ENCODE measurements around the gene MRPS5. TPM values are rescaled to one million over a fixed set of nuclear protein-coding genes. Genes with fewer than 3 reads are reported as not detected.
"Not testable (repeated sequence)": the region's sequence is repeated elsewhere in the genome, so short reads cannot be mapped to it uniquely, and the experiment has no call there.

The MRPS5 gene
- total and polyA plus RNA-seq, 2 donors (not counting 1 experiment from before 2014, with no cell fraction given): 46.3 to 48.0 TPM

GRCh38 chr2:95038635-95039298, 82.8 kb downstream of the MRPS5 start:
- Histone ChIP-seq H3K4me1 (ENCODE audit: control insufficient read depth in 2 of 2, insufficient read depth in 2 of 2, low read length in 2 of 2) (no peaks in the 10 kb centered on the region), H3K79me2 (ENCODE audit: control insufficient read depth, insufficient read depth, low read length) (no peaks in the 10 kb centered on the region), H2AFZ (ENCODE audit: insufficient read depth, low read depth, low read length, poor library complexity, severe bottlenecking) (no peak overlapping the region), H3K36me3 (replicated peaks in 1 of 2; ENCODE audit: control extremely low read depth in 1 of 2, control insufficient read depth in 1 of 2, extremely low read depth in 1 of 2, insufficient read depth in 2 of 2, low read length in 1 of 2) (no peaks in the 10 kb centered on the region), H3K4me2 (replicated peaks; ENCODE audit: low read depth, low read length, poor library complexity, severe bottlenecking) (no peak overlapping the region), H3K9me3 (ENCODE audit: control extremely low read depth in 1 of 3, control insufficient read depth in 2 of 3, insufficient read depth in 1 of 3, low read length in 2 of 3) (no peaks in the 10 kb centered on the region), H3K9ac (ENCODE audit: low read length) (no peak overlapping the region), H3K27me3 (replicated peaks in 1 of 4; ENCODE audit: control extremely low read depth in 1 of 4, control insufficient read depth in 3 of 4, insufficient read depth in 4 of 4, low read length in 3 of 4) (peaks cover 0 to 9% (median 1%) of the 10 kb centered on the region in 4 experiments), H3K27ac (ENCODE audit: low read length in 2 of 2) (no peak overlapping the region), H4K20me1 (ENCODE audit: control insufficient read depth, insufficient read depth, low read length, poor library complexity, severe bottlenecking) (no peaks in the 10 kb centered on the region), H3K4me3 (ENCODE audit: control extremely low read depth in 1 of 5, extremely low read depth in 1 of 5, insufficient read depth in 1 of 5, low read depth in 2 of 5, low read length in 4 of 5) (no peak overlapping the region)
- CTCF ChIA-PET: no interaction called here
- Mint-ChIP-seq H3K4me3 (no peak overlapping the region), H3K9me3 (ENCODE audit: insufficient read depth) (peaks cover 22% of the 10 kb centered on the region), H3K4me1 (no peaks in the 10 kb centered on the region), H3K27ac (no peak overlapping the region), H3K27me3 (peaks cover 11% of the 10 kb centered on the region)
- DNase-seq (no peak), ATAC-seq (ENCODE audit: low read depth) (no peak)
- 98% methylated on average over 4 of the region's 4 CpGs for WGBS (ENCODE audit: insufficient coverage)
- intact Hi-C loops (cut with micrococcal nuclease): no loop called here
- TF ChIP-seq, protein P1, sequence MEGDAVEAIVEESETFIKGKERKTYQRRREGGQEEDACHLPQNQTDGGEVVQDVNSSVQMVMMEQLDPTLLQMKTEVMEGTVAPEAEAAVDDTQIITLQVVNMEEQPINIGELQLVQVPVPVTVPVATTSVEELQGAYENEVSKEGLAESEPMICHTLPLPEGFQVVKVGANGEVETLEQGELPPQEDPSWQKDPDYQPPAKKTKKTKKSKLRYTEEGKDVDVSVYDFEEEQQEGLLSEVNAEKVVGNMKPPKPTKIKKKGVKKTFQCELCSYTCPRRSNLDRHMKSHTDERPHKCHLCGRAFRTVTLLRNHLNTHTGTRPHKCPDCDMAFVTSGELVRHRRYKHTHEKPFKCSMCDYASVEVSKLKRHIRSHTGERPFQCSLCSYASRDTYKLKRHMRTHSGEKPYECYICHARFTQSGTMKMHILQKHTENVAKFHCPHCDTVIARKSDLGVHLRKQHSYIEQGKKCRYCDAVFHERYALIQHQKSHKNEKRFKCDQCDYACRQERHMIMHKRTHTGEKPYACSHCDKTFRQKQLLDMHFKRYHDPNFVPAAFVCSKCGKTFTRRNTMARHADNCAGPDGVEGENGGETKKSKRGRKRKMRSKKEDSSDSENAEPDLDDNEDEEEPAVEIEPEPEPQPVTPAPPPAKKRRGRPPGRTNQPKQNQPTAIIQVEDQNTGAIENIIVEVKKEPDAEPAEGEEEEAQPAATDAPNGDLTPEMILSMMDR (IDR thresholded peaks at IDR 0.05): no peak
- no peak for TF ChIP-seq EZH2 (IDR thresholded peaks at IDR 0.05; ENCODE audit: borderline replicate concordance, insufficient read depth, low read depth, low read length, poor library complexity, severe bottlenecking)
- POLR2A ChIA-PET: no interaction called here

DNA sequence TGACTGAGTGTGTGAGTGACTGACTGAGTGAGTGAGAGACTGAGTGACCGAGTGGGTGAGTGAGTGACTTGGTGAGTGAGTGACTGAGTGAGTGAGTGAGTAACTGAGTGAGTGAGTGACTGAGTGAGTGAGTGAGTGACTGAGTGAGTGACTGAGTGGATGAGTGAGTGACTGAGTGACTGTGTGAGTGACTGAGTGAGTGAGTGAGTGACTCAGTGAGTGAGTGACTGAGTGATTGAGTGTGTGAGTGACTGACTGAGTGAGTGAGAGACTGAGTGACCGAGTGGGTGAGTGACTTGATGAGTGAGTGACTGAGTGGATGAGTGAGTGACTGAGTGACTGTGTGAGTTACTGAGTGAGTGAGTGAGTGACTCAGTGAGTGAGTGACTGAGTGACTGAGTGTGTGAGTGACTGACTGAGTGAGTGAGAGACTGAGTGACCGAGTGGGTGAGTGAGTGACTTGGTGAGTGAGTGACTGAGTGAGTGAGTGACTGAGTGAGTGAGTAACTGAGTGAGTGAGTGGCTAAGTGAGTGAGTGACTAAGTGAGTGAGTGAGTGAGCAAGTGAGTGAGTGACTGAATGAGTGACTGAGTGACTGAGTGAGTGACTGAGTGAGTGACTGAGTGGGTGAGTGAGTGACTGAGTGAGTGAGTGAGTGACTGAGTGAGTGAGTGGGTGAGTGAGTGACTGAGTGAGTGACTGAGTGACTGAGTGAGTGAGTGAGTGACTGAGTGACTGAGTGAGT, 83.6 kb downstream of the MRPS5 start:
- H3K9me3 ChIP-seq (ENCODE audit: control extremely low read depth in 1 of 3, control insufficient read depth in 2 of 3, insufficient read depth in 1 of 3, low read length in 2 of 3); H3K27ac ChIP-seq (ENCODE audit: low read length in 2 of 2); intact Hi-C loops (cut with micrococcal nuclease); H3K4me1 Mint-ChIP-seq; H3K4me1 ChIP-seq (ENCODE audit: control insufficient read depth in 2 of 2, insufficient read depth in 2 of 2, low read length in 2 of 2); H3K27me3 ChIP-seq (replicated peaks in 1 of 4; ENCODE audit: control extremely low read depth in 1 of 4, control insufficient read depth in 3 of 4, insufficient read depth in 4 of 4, low read length in 3 of 4); H3K9ac ChIP-seq (ENCODE audit: low read length); H3K27ac Mint-ChIP-seq; H3K4me3 Mint-ChIP-seq; H3K4me2 ChIP-seq (replicated peaks; ENCODE audit: low read depth, low read length, poor library complexity, severe bottlenecking); H4K20me1 ChIP-seq (ENCODE audit: control insufficient read depth, insufficient read depth, low read length, poor library complexity, severe bottlenecking); ATAC-seq (ENCODE audit: low read depth); H3K4me3 ChIP-seq (ENCODE audit: control extremely low read depth in 1 of 5, extremely low read depth in 1 of 5, insufficient read depth in 1 of 5, low read depth in 2 of 5, low read length in 4 of 5); H3K36me3 ChIP-seq (replicated peaks in 1 of 2; ENCODE audit: control extremely low read depth in 1 of 2, control insufficient read depth in 1 of 2, extremely low read depth in 1 of 2, insufficient read depth in 2 of 2, low read length in 1 of 2); POLR2A ChIA-PET; DNase-seq; H2AFZ ChIP-seq (ENCODE audit: insufficient read depth, low read depth, low read length, poor library complexity, severe bottlenecking); CTCF ChIA-PET; H3K79me2 ChIP-seq (ENCODE audit: control insufficient read depth, insufficient read depth, low read length): not testable (repeated sequence)
- peaks cover 12% of the 10 kb centered on the region for H3K27me3 Mint-ChIP-seq
- H3K9me3 Mint-ChIP-seq (ENCODE audit: insufficient read depth): peaks cover 22% of the 10 kb centered on the region
- 84% methylated on average over 3 of the region's 3 CpGs for WGBS (ENCODE audit: insufficient coverage)

Data from B cell (primary cell).